Erythroblast (primary cell): ENCODE measurements around the gene THAP11.
"Not testable (repeated sequence)": the region's sequence is repeated elsewhere in the genome, so short reads cannot be mapped to it uniquely, and the experiment has no call there.

Experiments used
- DNase-seq, 2 experiments: peaks; one replicate each; lab custom pipeline; 2025; lab: John Stamatoyannopoulos, UW
- GATA1 ChIP-seq: IDR thresholded peaks from 2 replicates; pipeline ENCODE4 v1.6.1; 2011; ENCODE audit warnings: low read depth, mild to moderate bottlenecking, control low read depth, low read length, moderate library complexity
- POLR2A ChIP-seq: IDR thresholded peaks from 2 replicates; pipeline ENCODE4 v1.6.1; 2011; ENCODE audit warnings: mild to moderate bottlenecking, low read length

Gene THAP11

DNA sequence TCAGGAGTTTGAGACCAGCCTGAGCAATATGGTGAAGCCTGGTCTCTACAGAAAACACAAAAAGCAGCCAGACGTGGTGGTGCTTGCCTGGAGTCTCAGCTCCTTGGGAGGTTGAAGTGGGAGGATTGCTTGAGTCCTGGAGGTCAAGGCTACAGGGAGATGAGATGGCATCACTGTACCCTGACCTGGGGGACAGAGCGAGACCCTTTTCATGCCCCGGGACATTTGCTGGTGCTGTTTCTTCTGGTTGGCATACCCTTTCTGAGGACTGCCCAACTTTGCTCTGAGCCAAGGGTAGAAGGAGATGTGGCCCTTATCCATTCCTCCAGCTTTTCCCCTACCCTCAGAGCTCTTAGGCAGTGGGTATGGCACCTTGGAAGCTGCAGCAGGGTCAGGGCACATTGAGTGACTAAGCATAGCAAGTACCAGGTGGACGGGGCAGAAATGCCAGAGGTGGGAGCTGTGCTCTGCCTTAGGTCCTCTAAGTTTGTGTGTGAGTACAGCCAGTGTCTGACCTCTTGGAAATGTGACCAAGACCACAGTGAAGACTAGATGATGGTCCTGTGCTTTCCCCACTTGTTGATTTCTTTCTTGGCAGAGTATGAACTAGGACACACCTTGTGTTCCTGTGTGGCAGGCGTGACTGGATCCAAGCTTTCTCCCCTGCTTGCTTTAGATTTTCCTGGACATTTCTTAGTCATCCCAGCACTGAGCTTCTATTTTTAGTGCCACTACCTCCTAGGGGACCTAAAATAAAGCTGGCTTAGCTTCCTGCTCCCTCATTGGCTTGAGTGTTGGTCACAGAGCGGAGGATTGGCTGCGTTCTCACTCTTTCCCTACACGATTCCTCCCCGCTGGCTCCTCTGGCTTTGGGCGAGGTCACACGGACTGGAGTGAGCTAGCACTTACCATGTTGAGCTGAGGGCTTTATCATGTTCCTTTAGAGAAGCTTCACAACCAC is 20.8 kb downstream of the THAP11 start:
- TF ChIP-seq POLR2A (no peak), GATA1 (no peak)
- DNase-seq = no peak

GRCh38 chr16:67864044-67864443 is 21.9 kb downstream of the THAP11 start:
- not testable (repeated sequence) for DNase-seq

- no peak for DNase-seq
- no peak for TF ChIP-seq GATA1
- no peak for TF ChIP-seq POLR2A
These were observed 22.5 kb downstream of the THAP11 start for GRCh38 chr16:67864594-67864993.

- DNase-seq = peak; percentile 52 to 61
- no peak for TF ChIP-seq POLR2A
- no peak for TF ChIP-seq GATA1
These were observed 23.2 kb downstream of the THAP11 start for GRCh38 chr16:67865318-67865717.

GRCh38 chr16:67868290-67868689 is 26.2 kb downstream of the THAP11 start:
- no peak for DNase-seq
- TF ChIP-seq POLR2A = no peak
- TF ChIP-seq GATA1 = no peak

GRCh38 chr16:67869653-67870052 is 27.5 kb downstream of the THAP11 start:
- TF ChIP-seq GATA1 (no peak), POLR2A (no peak)
- DNase-seq = no peak

GRCh38 chr16:67871256-67871655 is 29.1 kb downstream of the THAP11 start:
- TF ChIP-seq POLR2A (no peak), GATA1 (no peak)

DNA sequence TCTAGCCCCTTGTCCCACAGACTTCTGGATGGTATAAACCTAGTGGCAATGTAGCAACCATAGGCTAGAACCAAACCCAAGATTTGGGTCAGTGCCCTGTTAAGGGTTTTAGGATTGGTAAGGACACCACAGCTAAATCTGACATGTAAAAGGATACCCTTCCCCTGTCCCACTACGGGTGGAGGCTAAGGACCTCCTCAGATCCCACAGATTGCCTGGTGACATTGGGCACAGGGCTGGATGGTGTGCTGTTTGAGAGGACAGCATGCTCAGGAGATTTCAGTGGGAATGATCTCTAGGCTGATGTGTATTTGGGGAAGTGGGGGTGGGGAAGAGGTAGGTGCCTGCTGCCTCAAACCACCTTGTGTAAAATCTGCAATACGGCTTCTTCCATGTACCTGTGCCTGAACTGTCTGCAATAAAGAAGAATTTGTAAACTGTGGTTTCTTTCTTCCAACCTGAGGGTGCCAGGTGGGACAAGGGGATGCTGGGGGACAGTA is 30.1 kb downstream of the THAP11 start:
- no peak for DNase-seq
- TF ChIP-seq GATA1 = no peak
- TF ChIP-seq POLR2A = no peak

More at GRCh38 chr16:67871256-67871655, 29.1 kb downstream of the THAP11 start:
- DNase-seq = no peak

DNA sequence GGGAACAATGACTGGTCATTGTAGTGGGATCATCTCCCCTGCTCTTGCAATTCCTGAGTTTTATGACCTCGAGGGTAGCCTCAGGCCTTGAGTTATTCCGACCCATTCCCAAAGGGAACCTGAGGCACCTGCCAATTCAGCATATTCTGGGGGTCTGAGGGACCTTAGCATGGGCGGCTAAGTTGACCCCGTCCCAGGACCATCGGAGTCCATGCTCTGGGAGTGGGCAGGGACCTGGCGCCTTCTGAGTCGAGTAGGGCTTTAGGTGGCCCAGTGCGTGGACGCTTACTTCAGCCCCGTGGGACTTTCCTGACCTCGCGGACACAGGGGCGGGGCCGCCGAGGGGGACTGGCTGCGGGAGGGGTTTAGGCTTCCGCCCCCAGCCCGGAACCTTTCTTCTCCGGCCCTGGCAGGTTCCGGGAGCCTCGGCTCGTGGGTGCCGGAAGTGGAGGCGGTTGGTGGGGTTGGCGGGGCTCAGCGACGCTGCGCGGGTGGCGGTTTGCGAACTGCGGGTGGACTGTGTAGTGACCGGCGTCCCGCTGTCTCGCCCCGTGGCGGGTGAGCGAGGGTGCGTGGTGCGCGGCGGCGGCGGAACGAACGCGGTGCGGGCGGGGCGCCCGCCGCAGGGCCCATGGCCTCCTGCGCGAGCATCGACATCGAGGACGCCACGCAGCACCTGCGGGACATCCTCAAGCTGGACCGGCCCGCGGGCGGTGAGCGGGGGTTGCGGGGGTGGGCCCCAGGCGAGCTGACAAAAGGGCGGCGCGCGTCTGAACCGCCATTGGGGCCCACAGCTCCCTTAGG is 30.7 kb downstream of the THAP11 start, which contains the start of gene EDC4:
Gene EDC4 (plus strand): TSS at position 422 of the 804 bp plus-strand sequence. CDS start 210 bp downstream, at position 632.
- DNase-seq = peak; percentile 87 to 89
- TF ChIP-seq POLR2A (peak; percentile 62), GATA1 (no peak)

- peak; percentile 36 to 43 for DNase-seq
- no peak for TF ChIP-seq GATA1
- TF ChIP-seq POLR2A = no peak
These were observed 31.6 kb downstream of the THAP11 start for GRCh38 chr16:67873435-67874370.

GRCh38 chr16:67874372-67874771 is 32.3 kb downstream of the THAP11 start:
- DNase-seq = no peak
- TF ChIP-seq POLR2A = no peak
- TF ChIP-seq GATA1 = no peak

GRCh38 chr16:67877064-67877463 is 34.9 kb downstream of the THAP11 start:
- no peak for TF ChIP-seq GATA1
- DNase-seq = no peak

GRCh38 chr16:67878232-67878631 is 36.1 kb downstream of the THAP11 start:
- no peak for TF ChIP-seq GATA1
- TF ChIP-seq POLR2A = no peak

More at GRCh38 chr16:67878232-67878631, 36.1 kb downstream of the THAP11 start:
- no peak for DNase-seq
